GM12892 (cell line): ENCODE results near the gene CFLAR.

Experiments
- POLR2A ChIP-seq: IDR thresholded peaks from 2 replicates; pipeline ENCODE4 v1.6.1; 2011; ENCODE audit warnings: low read depth, low read length, control low read depth
- POLR2AphosphoS5 ChIP-seq: IDR thresholded peaks from 2 replicates; pipeline ENCODE4 v1.6.1; 2011; ENCODE audit warnings: low read depth, low read length, control low read depth

GRCh38 chr2:201167546-201167945 is 51.6 kb downstream of the CFLAR start:
- peak; percentile 44; the same call in 1 of the 2 replicates for TF ChIP-seq POLR2A
- TF ChIP-seq POLR2AphosphoS5 = peak; percentile 36; the same call in 1 of the 2 replicates
